GM10847 (cell line): ENCODE results near the gene RPL28.
A peak's percentile ranks its signal among the peaks of the same experiment; 100 is the strongest.

Experiments
- POLR2A ChIP-seq: IDR thresholded peaks from 2 replicates; pipeline ENCODE4 v1.6.1; 2011; ENCODE audit not compliant: insufficient read length; ENCODE audit errors: extremely low read depth

The RPL28 gene

GRCh38 chr19:55385724-55386492 is at the start of gene RPL28:
Gene RPL28 (plus strand): TSS chr19:55385932. CDS start chr19:55386358, 426 bp downstream.
- TF ChIP-seq POLR2A = peak; percentile 99

- TF ChIP-seq POLR2A = no peak
Observed at GRCh38 chr19:55336101-55336500, 49.6 kb upstream of the RPL28 start.

GRCh38 chr19:55339105-55339888 is 46.4 kb upstream of the RPL28 start, which contains the start of gene KMT5C:
Gene KMT5C (plus strand): TSS chr19:55339876. CDS start chr19:55341937, 2,061 bp downstream.
- TF ChIP-seq POLR2A = no peak

GRCh38 chr19:55339889-55340783 is 45.6 kb upstream of the RPL28 start:
- peak; percentile 59 for TF ChIP-seq POLR2A

GRCh38 chr19:55340784-55341147 is 45.0 kb upstream of the RPL28 start:
- TF ChIP-seq POLR2A = no peak

- TF ChIP-seq POLR2A = no peak
Observed at GRCh38 chr19:55341171-55341588, 44.6 kb upstream of the RPL28 start.

- no peak for TF ChIP-seq POLR2A
Observed at GRCh38 chr19:55341595-55342531, 43.9 kb upstream of the RPL28 start.

- TF ChIP-seq POLR2A = no peak
Observed at GRCh38 chr19:55344444-55344843, 41.3 kb upstream of the RPL28 start.

- no peak for TF ChIP-seq POLR2A
Observed at GRCh38 chr19:55345101-55345817, 40.5 kb upstream of the RPL28 start.

- TF ChIP-seq POLR2A = no peak
Observed at GRCh38 chr19:55345818-55346724, 39.7 kb upstream of the RPL28 start.

- no peak for TF ChIP-seq POLR2A
Observed at GRCh38 chr19:55346725-55347441, 38.8 kb upstream of the RPL28 start.

GRCh38 chr19:55347442-55348009 is 38.2 kb upstream of the RPL28 start:
- TF ChIP-seq POLR2A = no peak
